GM18951 (cell line): ENCODE measurements around the gene TIGD3.

ENCODE experiments used
- POLR2A ChIP-seq: IDR thresholded peaks from 4 replicates; pipeline ENCODE4 v1.6.1; 2011; ENCODE audit warnings: mild to moderate bottlenecking; ENCODE audit not compliant: insufficient read length, insufficient read depth; ENCODE audit errors: extremely low read depth
- in situ Hi-C: fragments of 300-500 bp; cut with MboI; formaldehyde crosslinking; loops from one replicate; pipeline ENCODE4 v1.12.0; 2022; ENCODE audit warnings: low sequenced_read_pairs, mixed read lengths, inconsistent platforms; ENCODE audit not compliant: unreplicated experiment

TIGD3 gene

GRCh38 chr11:65404210-65404609 is 49.7 kb downstream of the TIGD3 start:
- in situ Hi-C loops: no loop called here
- no peak for TF ChIP-seq POLR2A

- in situ Hi-C loops: no loop called here
These were observed 50.2 kb downstream of the TIGD3 start for GRCh38 chr11:65404638-65405339.

More at GRCh38 chr11:65404638-65405339, 50.2 kb downstream of the TIGD3 start:
- no peak for TF ChIP-seq POLR2A
